Measurements from ENCODE around the gene RSPO1. TPM values are rescaled to one million over a fixed set of nuclear protein-coding genes. Genes with fewer than 3 reads are reported as not detected.

RSPO1 gene
- total RNA-seq, 1 experiment from 2014 or later: not detected

GRCh38 chr1:37680933-37681332, 46.2 kb upstream of the RSPO1 start:
- ChIA-PET POLR2A (ENCODE audit: unreplicated experiment) (no interaction called here), CTCF (interaction anchor here (0.6 kb wide), 1 partner anchor 229 kb away, joined by 12 read pairs; no protein-coding TSS in a partner anchor)
- no peak for TF ChIP-seq EZH2 (IDR thresholded peaks at IDR 0.05; ENCODE audit: low read depth)
- TF ChIP-seq, protein P1, sequence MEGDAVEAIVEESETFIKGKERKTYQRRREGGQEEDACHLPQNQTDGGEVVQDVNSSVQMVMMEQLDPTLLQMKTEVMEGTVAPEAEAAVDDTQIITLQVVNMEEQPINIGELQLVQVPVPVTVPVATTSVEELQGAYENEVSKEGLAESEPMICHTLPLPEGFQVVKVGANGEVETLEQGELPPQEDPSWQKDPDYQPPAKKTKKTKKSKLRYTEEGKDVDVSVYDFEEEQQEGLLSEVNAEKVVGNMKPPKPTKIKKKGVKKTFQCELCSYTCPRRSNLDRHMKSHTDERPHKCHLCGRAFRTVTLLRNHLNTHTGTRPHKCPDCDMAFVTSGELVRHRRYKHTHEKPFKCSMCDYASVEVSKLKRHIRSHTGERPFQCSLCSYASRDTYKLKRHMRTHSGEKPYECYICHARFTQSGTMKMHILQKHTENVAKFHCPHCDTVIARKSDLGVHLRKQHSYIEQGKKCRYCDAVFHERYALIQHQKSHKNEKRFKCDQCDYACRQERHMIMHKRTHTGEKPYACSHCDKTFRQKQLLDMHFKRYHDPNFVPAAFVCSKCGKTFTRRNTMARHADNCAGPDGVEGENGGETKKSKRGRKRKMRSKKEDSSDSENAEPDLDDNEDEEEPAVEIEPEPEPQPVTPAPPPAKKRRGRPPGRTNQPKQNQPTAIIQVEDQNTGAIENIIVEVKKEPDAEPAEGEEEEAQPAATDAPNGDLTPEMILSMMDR (conservative IDR thresholded peaks at IDR 0.05): no peak
- BruUV-seq (replicated peaks): no TSS peak
- Histone ChIP-seq H2AFZ (no peak overlapping the region), H3K27ac (no peak overlapping the region), H3K79me2 (ENCODE audit: low read depth) (no peaks in the 10 kb centered on the region), H3K9me3 (ENCODE audit: insufficient read depth, low read depth) (no peaks in the 10 kb centered on the region), H3K36me3 (ENCODE audit: low read depth) (peaks cover 10% of the 10 kb centered on the region; the same call in 1 of the 2 replicates), H3K4me3 (no peak overlapping the region), H3K27me3 (ENCODE audit: insufficient read depth, low read depth) (no peaks in the 10 kb centered on the region), H3F3A (ENCODE audit: insufficient read depth, low read depth) (peaks cover 17% of the 10 kb centered on the region), H3K9me2 (ENCODE audit: insufficient read depth) (no peaks in the 10 kb centered on the region), H3K4me2 (no peak overlapping the region), H4K20me1 (ENCODE audit: insufficient read depth) (0 out of 2 replicates have a peak, but pooled peaks cover 4% of the 10 kb centered on the region), H3K4me1 (replicated peaks; ENCODE audit: insufficient read depth) (no peaks in the 10 kb centered on the region)
- intact Hi-C loops (cut with micrococcal nuclease; ENCODE audit: unreplicated experiment): loop anchor here (5.0 kb wide), 1 partner anchor 979 kb away; no protein-coding TSS in a partner anchor
- no peak for DNase-seq

DNA sequence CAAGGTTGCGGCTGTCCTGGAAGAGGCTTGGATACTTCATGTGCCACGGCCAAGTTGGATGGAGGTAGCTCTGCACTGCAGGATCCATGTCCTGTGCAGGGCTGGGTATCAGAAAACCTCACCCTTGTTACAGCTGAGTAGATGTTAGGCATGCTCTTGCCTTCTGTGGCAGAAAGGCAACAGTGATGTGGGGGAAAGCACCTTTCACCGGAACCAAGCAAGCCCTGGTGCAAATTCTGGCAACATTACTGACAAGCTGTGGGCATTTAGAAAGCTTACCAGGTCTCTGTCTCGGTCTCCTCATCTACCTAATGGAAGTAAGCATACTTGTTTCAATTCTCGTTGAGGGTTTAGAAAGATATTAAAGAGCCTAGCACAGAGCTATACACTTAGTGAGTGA, 43.1 kb upstream of the RSPO1 start:
- Histone ChIP-seq H3K36me3 (ENCODE audit: low read depth) (peaks cover 10% of the 10 kb centered on the region; the same call in 1 of the 2 replicates), H3K79me2 (ENCODE audit: low read depth) (no peaks in the 10 kb centered on the region), H3K4me1 (replicated peaks; ENCODE audit: insufficient read depth) (no peaks in the 10 kb centered on the region), H3K4me2 (no peak overlapping the region), H3K9me3 (ENCODE audit: insufficient read depth, low read depth) (no peaks in the 10 kb centered on the region), H4K20me1 (ENCODE audit: insufficient read depth) (0 out of 2 replicates have a peak, but pooled peaks cover 2% of the 10 kb centered on the region), H3K4me3 (no peak overlapping the region), H3F3A (ENCODE audit: insufficient read depth, low read depth) (peaks cover 2% of the 10 kb centered on the region), H3K9me2 (ENCODE audit: insufficient read depth) (no peaks in the 10 kb centered on the region), H3K27ac (no peak overlapping the region), H2AFZ (no peak overlapping the region), H3K27me3 (ENCODE audit: insufficient read depth, low read depth) (peaks cover 6% of the 10 kb centered on the region)
- no TSS peak for BruUV-seq (replicated peaks)
- intact Hi-C loops (cut with micrococcal nuclease; ENCODE audit: unreplicated experiment): no loop called here
- ChIA-PET CTCF (no interaction called here), POLR2A (ENCODE audit: unreplicated experiment) (no interaction called here)
- TF ChIP-seq EZH2 (IDR thresholded peaks at IDR 0.05; ENCODE audit: low read depth): no peak
- TF ChIP-seq, protein P1 (conservative IDR thresholded peaks at IDR 0.05): no peak
- DNase-seq: no peak

DNA sequence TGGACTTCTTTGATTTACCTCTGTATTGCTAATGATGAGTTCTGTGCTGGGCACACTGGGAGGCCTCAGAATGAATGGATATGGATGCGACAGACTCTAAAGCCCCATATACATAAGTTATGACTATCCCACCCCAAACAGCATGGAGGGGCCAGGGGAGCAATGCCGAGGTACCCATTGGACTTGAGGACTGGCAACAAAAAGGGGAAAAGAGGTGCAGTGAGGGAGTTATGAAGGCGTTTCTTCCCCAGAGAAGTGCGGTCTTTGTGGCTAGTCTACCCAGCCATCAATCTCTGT, 42.4 kb upstream of the RSPO1 start:
- H3K4me1 ChIP-seq (replicated peaks; ENCODE audit: insufficient read depth): no peaks in the 10 kb centered on the region
- no peaks in the 10 kb centered on the region for H4K20me1 ChIP-seq (ENCODE audit: insufficient read depth)
- H3K79me2 ChIP-seq (ENCODE audit: low read depth): no peaks in the 10 kb centered on the region
- intact Hi-C loops (cut with micrococcal nuclease; ENCODE audit: unreplicated experiment): no loop called here
- no peak overlapping the region for H2AFZ ChIP-seq
- ChIA-PET POLR2A (ENCODE audit: unreplicated experiment) (no interaction called here), CTCF (no interaction called here)
- peaks cover 13% of the 10 kb centered on the region for H3K27me3 ChIP-seq (ENCODE audit: insufficient read depth, low read depth)
- peaks cover 10% of the 10 kb centered on the region; the same call in 1 of the 2 replicates for H3K36me3 ChIP-seq (ENCODE audit: low read depth)
- no peaks in the 10 kb centered on the region for H3K9me2 ChIP-seq (ENCODE audit: insufficient read depth)
- no peaks in the 10 kb centered on the region for H3F3A ChIP-seq (ENCODE audit: insufficient read depth, low read depth)
- DNase-seq: no peak
- no peak overlapping the region for H3K4me2 ChIP-seq
- no TSS peak for BruUV-seq (replicated peaks)
- no peak overlapping the region for H3K27ac ChIP-seq
- H3K4me3 ChIP-seq: no peak overlapping the region
- no peak for TF ChIP-seq EZH2 (IDR thresholded peaks at IDR 0.05; ENCODE audit: low read depth)
- TF ChIP-seq, protein P1 (conservative IDR thresholded peaks at IDR 0.05): no peak
- no peaks in the 10 kb centered on the region for H3K9me3 ChIP-seq (ENCODE audit: insufficient read depth, low read depth)

Data from PC-9 (cell line).